Common myeloid progenitor, CD34-positive (primary cell): ENCODE data around the gene COL19A1.

ENCODE experiments used
- CTCF ChIA-PET: fragments of 350-600 bp; sonication (Branson Sonifier 250); formaldehyde crosslinking; loops from one replicate; lab custom pipeline; 2021; ENCODE audit warnings: antibody characterized with exemption; lab: Charles Lee
- POLR2A ChIA-PET: fragments of 350-600 bp; sonication (Branson Sonifier 250); formaldehyde crosslinking; loops from one replicate; lab custom pipeline; 2021; ENCODE audit warnings: antibody characterized with exemption; lab: Charles Lee
- DNase-seq, 3 donors: peaks; one replicate each; pipeline versions ENCODE4 v3.0.0 to v3.0.0-alpha.2; 2013
- H3K27ac ChIP-seq, 2 experiments: 1 replicate in 1 of 2; 2 replicates in 1 of 2; pipeline ENCODE4 v1.7.0; 2013; ENCODE audit warnings: inconsistent platforms in 2 of 2, low read length in 2 of 2, mild to moderate bottlenecking in 2 of 2, low read depth in 1 of 2, moderate library complexity in 1 of 2; ENCODE audit not compliant: severe bottlenecking in 2 of 2, insufficient read depth in 1 of 2, poor library complexity in 1 of 2
- H3K27me3 ChIP-seq, 5 experiments: replicated peaks in 2 of 5; 1 replicate in 3 of 5; 2 replicates in 2 of 5; pipeline versions ENCODE4 v1.6.1 to v1.7.0; 2013; ENCODE audit warnings: low read length in 4 of 5, mild to moderate bottlenecking in 2 of 5, moderate library complexity in 2 of 5, inconsistent platforms in 1 of 5; ENCODE audit not compliant: insufficient read depth in 5 of 5, control insufficient read depth in 4 of 5
- H3K36me3 ChIP-seq, 4 experiments: 1 replicate in 2 of 4; 2 replicates in 2 of 4; pipeline versions ENCODE4 v1.6.1 to v1.7.0; 2013; ENCODE audit warnings: low read length in 3 of 4, control low read depth in 1 of 4, mild to moderate bottlenecking in 1 of 4; ENCODE audit not compliant: control insufficient read depth in 4 of 4, insufficient read depth in 4 of 4
- H3K4me1 ChIP-seq, 4 experiments: 1 replicate in 3 of 4; 2 replicates in 1 of 4; pipeline versions ENCODE4 v1.6.1 to v1.7.1; 2013; ENCODE audit warnings: low read length in 3 of 4, mild to moderate bottlenecking in 3 of 4, control low read depth in 1 of 4, inconsistent platforms in 1 of 4, moderate library complexity in 1 of 4; ENCODE audit not compliant: control insufficient read depth in 4 of 4, insufficient read depth in 4 of 4; ENCODE audit errors: control extremely low read depth in 1 of 4
- H3K4me3 ChIP-seq, 7 experiments: 1 replicate in 4 of 7; 2 replicates in 3 of 7; pipeline versions ENCODE4 v1.5.1 to v1.7.0; 2013; ENCODE audit warnings: mild to moderate bottlenecking in 7 of 7, low read length in 6 of 7, moderate library complexity in 6 of 7, inconsistent platforms in 2 of 7, low read depth in 2 of 7, control low read depth in 1 of 7; ENCODE audit not compliant: insufficient read depth in 4 of 7, control insufficient read depth in 1 of 7; ENCODE audit errors: extremely low read depth in 1 of 7
- H3K9me3 ChIP-seq, 5 experiments: 1 replicate in 4 of 5; 2 replicates in 1 of 5; pipeline versions ENCODE4 v1.6.1 to v1.7.1; 2013; ENCODE audit warnings: low read length in 4 of 5, mild to moderate bottlenecking in 2 of 5, inconsistent platforms in 1 of 5, low read depth in 1 of 5, moderate library complexity in 1 of 5; ENCODE audit not compliant: control insufficient read depth in 4 of 5, insufficient read depth in 2 of 5; ENCODE audit errors: control extremely low read depth in 1 of 5
- WGBS: methylation state at CpG from one replicate; pipeline ENCODE4 v1.1.5; 2013; ENCODE audit not compliant: insufficient coverage; 5-methylcytosine and 5-hydroxymethylcytosine counted together

Gene COL19A1

DNA sequence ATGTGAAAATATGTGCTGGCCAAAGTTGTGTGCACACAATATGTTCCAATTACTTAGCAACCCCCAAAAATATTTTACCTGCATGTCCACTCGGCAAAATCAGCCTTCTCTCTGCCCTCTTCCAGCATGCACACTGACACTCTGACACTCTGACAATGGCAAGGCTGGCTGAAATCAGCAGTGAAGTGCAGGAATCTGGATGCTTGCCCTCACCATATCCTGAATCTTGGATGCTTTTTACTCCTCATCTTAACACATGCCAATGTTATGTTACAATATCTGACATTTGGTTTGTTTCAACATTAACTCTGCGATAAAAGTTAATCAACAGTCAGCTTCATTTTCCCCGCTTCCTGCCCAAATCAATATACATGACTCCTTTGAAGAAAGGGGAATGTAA is 233.4 kb downstream of the COL19A1 start:
- DNase-seq = no peak
- CTCF ChIA-PET = no interaction called here

DNA sequence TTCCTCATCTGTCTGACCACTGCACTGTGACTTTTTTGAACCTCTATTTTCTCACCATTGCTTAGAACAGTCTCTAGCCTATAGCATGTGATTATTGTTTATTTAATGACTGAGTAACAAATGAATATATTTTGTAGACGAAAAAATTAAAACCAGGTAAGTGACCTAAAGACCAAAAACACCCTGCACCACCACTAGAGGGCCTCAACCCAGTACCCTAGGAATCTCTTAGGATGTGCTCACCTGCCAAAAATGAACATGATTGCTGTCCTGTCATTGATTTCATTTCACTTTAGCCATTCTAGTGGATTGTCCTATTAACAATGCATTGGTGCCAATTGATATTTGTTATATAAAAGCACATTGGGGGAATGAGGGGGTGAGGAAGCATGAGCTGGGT is 237.4 kb downstream of the COL19A1 start:
- POLR2A ChIA-PET = no interaction called here
- Histone ChIP-seq H3K27me3 (peaks cover 0 to 2% (median 0%) of the 10 kb centered on the region in 5 experiments), H3K36me3 (no peaks in the 10 kb centered on the region), H3K9me3 (no peaks in the 10 kb centered on the region), H3K4me1 (no peaks in the 10 kb centered on the region), H3K27ac (no peak overlapping the region), H3K4me3 (no peak overlapping the region)
- peak in 1 of 3 donors; percentile 2 for DNase-seq
- CTCF ChIA-PET = interaction anchor here (0.9 to 1.2 kb wide), 4 partner anchors 10 to 1222 kb away, joined by 3 to 4 read pairs (median 4); no protein-coding TSS in a partner anchor
- WGBS = no CpG with 5 or more reads among the region's 1 CpG

More for the DNA sequence above, 233.4 kb downstream of the COL19A1 start:
- Histone ChIP-seq H3K27ac (no peak overlapping the region), H3K4me3 (no peak overlapping the region), H3K9me3 (no peaks in the 10 kb centered on the region), H3K4me1 (no peaks in the 10 kb centered on the region), H3K27me3 (peaks cover 0 to 2% (median 0%) of the 10 kb centered on the region in 5 experiments), H3K36me3 (no peaks in the 10 kb centered on the region)
- WGBS = 100% methylated on average over 1 of the region's 3 CpGs
- POLR2A ChIA-PET = no interaction called here

DNA sequence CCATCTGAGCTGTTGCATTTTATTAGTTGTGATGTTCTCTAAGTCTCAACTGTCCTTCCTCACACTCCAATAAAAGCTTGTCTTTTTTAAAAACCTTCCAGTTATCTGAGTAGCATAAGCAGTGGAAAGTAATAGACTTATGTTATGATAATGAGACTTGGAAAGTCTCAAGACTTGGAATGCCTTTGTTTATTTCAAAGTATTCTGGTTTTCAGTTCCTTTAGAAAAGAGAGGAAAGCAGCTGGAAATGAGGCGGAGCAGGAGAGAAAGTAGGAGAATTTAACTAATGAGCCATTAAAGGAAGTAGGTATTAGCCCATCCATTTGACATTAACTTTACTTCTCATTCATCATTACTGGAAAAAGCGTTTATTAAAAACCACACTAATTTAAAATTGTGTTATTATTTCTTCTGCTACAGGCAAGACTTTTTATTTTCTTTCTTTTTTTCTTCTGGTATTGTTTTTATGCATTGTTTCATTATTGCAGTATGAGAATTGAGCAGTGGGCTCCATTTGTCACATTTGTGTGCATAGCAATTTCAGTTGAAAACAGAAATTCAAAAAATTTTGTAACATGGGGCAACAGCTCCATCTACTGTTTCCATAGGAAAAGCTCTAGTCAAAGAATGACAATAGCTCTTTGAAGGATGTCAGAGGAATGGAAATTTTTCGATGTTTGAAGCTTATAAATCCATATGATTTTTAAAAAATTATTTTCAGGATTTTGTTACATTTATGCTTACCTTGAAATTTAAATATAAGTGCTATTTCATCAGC is 241.7 kb downstream of the COL19A1 start:
- H3K27ac ChIP-seq = no peak overlapping the region
- no peak overlapping the region for H3K4me3 ChIP-seq
- H3K9me3 ChIP-seq = no peaks in the 10 kb centered on the region
- ChIA-PET CTCF (interaction anchor here (0.7 to 1.5 kb wide), 12 partner anchors 9 to 1764 kb away, joined by 3 to 10 read pairs (median 3); no protein-coding TSS in a partner anchor), POLR2A (no interaction called here)
- no peaks in the 10 kb centered on the region for H3K4me1 ChIP-seq
- H3K36me3 ChIP-seq = no peaks in the 10 kb centered on the region
- H3K27me3 ChIP-seq = peaks cover 0 to 3% (median 1%) of the 10 kb centered on the region in 5 experiments
- WGBS = no CpG with 5 or more reads among the region's 3 CpGs
- DNase-seq = peak; percentile 24 to 66 (median 53)

DNA sequence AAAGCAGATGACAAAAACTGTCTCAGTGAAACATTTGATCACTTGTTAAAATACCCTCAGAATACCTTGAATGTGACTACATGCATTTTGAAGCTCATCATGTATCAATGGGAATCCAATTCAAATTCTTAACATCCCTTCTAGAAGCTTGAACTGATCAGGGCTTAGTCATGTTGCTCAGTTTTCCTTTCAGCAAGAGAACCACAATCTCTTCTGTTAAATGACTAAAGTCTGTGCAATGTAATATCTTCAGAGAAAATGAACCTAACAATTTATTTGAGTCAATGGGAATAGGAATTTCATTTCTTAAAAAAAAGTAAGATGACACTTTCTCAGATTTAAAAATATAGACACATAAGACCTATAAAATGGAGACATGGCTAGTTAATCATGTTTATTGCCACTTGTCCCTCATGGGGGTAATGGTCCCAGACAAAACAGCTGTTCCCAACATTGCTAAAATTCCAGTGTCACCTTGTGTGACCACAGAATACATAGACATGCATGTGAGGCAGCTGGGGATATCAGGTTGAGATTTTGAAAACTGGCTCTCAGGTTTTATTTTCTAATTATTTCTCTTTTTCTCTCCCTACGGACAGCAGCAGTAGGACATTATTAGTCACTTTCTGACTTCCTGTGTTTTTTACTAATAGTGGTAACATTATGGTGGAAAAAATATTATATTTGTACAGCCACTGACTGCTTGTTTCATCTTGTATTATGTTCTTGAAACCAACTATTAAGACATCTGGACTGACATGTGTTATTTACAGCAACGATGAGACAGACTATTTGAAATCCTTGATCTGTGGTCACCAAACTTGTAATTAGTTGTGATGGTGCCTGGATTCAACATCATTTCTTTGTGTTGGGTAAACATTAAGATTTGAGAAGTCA is 244.0 kb downstream of the COL19A1 start:
- no peaks in the 10 kb centered on the region for H3K36me3 ChIP-seq
- peaks cover 0 to 6% (median 1%) of the 10 kb centered on the region in 5 experiments for H3K27me3 ChIP-seq
- H3K4me3 ChIP-seq = no peak overlapping the region
- H3K9me3 ChIP-seq = no peaks in the 10 kb centered on the region
- WGBS = 100% methylated on average over 1 of the region's 2 CpGs
- no peak for DNase-seq
- H3K27ac ChIP-seq = no peak overlapping the region
- CTCF ChIA-PET = no interaction called here
- no peaks in the 10 kb centered on the region for H3K4me1 ChIP-seq
- POLR2A ChIA-PET = no interaction called here

DNA sequence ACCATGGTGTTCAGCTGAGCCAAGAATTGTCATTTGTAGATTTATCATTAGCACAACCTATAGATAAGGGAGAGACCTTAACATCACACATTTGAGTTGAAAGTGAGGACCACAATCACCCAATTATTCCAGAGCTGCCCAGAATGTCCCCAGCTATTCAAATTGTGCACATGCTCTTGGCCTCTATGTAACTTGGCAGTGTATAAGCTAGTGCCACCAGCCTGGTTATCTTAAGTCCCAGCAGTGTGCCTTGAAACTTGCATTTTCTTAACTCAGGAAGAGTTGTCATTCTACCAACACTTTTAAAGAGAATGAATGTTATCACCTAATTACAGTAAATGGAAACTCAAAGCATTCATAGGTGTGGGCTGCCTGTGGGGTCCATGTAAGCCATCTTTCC is 245.4 kb downstream of the COL19A1 start:
- no peak overlapping the region for H3K27ac ChIP-seq
- CTCF ChIA-PET = no interaction called here
- no peak for DNase-seq
- H3K27me3 ChIP-seq = peaks cover 0 to 6% (median 1%) of the 10 kb centered on the region in 5 experiments
- H3K9me3 ChIP-seq = no peaks in the 10 kb centered on the region
- H3K4me3 ChIP-seq = no peak overlapping the region
- H3K4me1 ChIP-seq = no peaks in the 10 kb centered on the region
- no peaks in the 10 kb centered on the region for H3K36me3 ChIP-seq
- POLR2A ChIA-PET = no interaction called here

DNA sequence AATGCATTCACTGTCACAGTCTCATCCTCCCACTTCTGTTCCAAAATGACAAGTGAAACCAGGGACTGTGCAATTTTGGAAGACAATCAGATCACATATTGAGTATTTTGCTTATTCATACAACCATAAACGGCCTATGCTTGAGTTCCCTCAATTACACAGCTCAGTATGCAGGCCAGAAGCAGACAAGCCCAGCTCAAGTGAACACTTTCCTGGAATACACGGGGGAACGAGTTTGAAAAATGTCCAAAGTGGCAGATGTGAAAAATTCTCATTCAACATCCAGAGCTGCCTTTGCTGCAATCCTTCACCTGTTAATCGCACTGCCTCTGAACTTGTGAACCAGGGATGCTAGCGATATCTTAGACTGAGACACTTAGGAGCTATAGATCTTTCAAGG is 246.4 kb downstream of the COL19A1 start:
- H3K36me3 ChIP-seq = no peaks in the 10 kb centered on the region
- ChIA-PET CTCF (no interaction called here), POLR2A (no interaction called here)
- whole genome bisulfite sequencing = 94% methylated on average over 5 of the region's 5 CpGs
- DNase-seq = no peak
- H3K9me3 ChIP-seq = no peaks in the 10 kb centered on the region
- H3K4me1 ChIP-seq = no peaks in the 10 kb centered on the region
- H3K27me3 ChIP-seq = peaks cover 0 to 9% (median 1%) of the 10 kb centered on the region in 5 experiments
- H3K27ac ChIP-seq = no peak overlapping the region
- H3K4me3 ChIP-seq = no peak overlapping the region
